ENCODE measurements around the gene DMXL2. TPM values are rescaled to one million over a fixed set of nuclear protein-coding genes. Genes with fewer than 3 reads are reported as not detected.

The DMXL2 gene
- total and polyA plus RNA-seq, 9 of the 15 experiments (the other 6 are each of a cell fraction or from before 2014, with no cell fraction given) = 9.3 to 57.7 (median 30.7) TPM

GRCh38 chr15:51634591-51635198 lies 12.1 kb upstream of the DMXL2 start (continued):
- TF ChIP-seq RBM22 (IDR thresholded peaks at IDR 0.05; ENCODE audit: low read depth, low read length, poor library complexity, severe bottlenecking) = no peak
- peak; percentile 71 for TF ChIP-seq RFX1 (IDR thresholded peaks at IDR 0.05)
- no peak for TF ChIP-seq CREB1 (IDR thresholded peaks at IDR 0.05)
- no peak for TF ChIP-seq CREB1 (CRISPR knock-in tag; IDR thresholded peaks at IDR 0.05)
- TF ChIP-seq GTF2A2 (tag; IDR thresholded peaks at IDR 0.05) = peak; percentile 66; the same call in 1 of the 2 replicates
- no peak for TF ChIP-seq ZHX1 (conservative IDR thresholded peaks at IDR 0.05; ENCODE audit: low read length)
- TF ChIP-seq, protein P1, sequence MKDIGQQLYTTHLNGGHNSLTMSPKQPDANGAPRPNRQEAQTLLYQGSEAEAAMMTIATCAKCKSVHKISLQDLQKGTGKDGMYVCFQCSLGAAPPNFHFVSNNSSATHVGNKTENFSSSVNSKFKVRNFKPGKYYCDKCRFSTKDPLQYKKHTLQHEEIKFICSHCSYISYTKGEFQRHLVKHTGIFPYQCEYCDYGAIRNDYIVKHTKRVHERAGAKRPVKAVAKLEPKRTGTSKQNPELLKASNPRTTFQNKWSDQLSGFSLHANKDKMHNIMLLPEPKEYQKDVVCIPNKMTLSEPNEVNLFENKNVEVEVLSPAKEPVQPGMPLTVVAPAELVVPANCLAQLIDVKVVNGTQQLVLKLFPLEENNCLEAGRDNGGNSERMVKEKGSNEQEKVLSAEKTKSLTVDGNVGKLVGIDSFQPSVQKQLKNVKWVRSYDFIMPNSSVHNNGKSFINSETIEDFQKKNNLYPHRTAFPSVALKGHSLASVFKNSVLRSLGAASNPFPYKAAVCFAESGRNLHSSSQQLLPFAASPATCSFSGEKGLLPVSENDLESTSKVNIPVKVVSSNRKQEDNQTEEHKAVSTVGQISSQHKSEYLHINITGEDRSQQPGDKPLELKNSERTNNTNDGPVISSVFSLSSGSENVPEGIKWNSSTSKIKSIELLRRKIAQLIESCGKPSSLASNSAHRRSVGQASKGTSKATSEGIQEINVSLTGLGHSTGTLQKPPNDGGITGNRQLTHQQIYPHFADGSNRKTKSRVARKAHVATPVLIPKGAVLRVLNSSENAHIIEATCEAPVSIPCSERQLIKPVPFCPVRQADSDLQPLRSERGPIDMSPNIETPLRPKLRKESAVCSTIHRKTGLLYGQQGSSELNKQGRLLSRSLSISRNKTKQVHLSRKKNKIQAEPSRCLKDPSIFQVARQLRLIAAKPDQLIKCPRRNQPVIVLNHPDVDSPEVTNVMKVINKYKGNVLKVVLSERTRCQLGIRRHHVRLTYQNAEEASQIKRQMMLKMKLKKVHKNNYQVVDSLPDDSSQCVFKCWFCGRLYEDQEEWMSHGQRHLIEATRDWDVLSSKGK (CRISPR knock-in tag; IDR thresholded peaks at IDR 0.05) = no peak
- TF ChIP-seq CBX8 (IDR thresholded peaks at IDR 0.05; ENCODE audit: borderline replicate concordance, extremely low read depth, low read depth, low read length, poor library complexity, severe bottlenecking) = no peak
- peak; percentile 99 for TF ChIP-seq ZNF592 (IDR thresholded peaks at IDR 0.05)
- TF ChIP-seq ZNF274 (IDR thresholded peaks at IDR 0.05; ENCODE audit: borderline replicate concordance, low read depth, low read length) = no peak
- TF ChIP-seq ADNP (tag; IDR thresholded peaks at IDR 0.05) = no peak
- TF ChIP-seq CEBPZ (IDR thresholded peaks at IDR 0.05; ENCODE audit: borderline replicate concordance, low read depth, low read length) = no peak
